HepG2 (cell line): ENCODE measurements around the gene TMEM174. TPM values are rescaled to one million over a fixed set of nuclear protein-coding genes. Genes with fewer than 3 reads are reported as not detected.

ENCODE experiments used
- ATAC-seq: fragments of 200-7000 bp; cut with Tn5 transposase; 3 replicates; pipeline ENCODE4 v1.9.1; 2020; ENCODE audit warnings: mild to moderate bottlenecking, moderate library complexity
- BruUV-seq: library from RNA; stranded (reverse); fragments of 400-500 nt; replicated peaks from 2 replicates; lab custom pipeline; 2021; lab: Mats Ljungman, UMichigan
- CTCF ChIA-PET: fragments of 300-600 bp; formaldehyde crosslinking; extraction: SDS; loops from one replicate; lab custom pipeline; 2021; ENCODE audit warnings: low total read pairs, inconsistent platforms, low intra/inter-chr PET ratio; lab: Yijun Ruan, JAX
- POLR2A ChIA-PET: fragments of 350-600 bp; sonication (Branson Sonifier 250); formaldehyde crosslinking; loops from one replicate; lab custom pipeline; 2020; ENCODE audit warnings: antibody characterized with exemption, inconsistent platforms; lab: Yijun Ruan, JAX
- DNase-seq: peaks from one replicate; pipeline ENCODE4 v3.0.0-alpha.2; 2015; ENCODE audit warnings: low spot score
- FAIRE-seq: peaks from 3 replicates; lab custom pipeline; 2011; peaks lifted over from hg19 to GRCh38; lab: Jason Lieb, UNC
- H2AFZ ChIP-seq: one replicate; pipeline ENCODE4 v1.6.1; 2011; ENCODE audit warnings: low read length, inconsistent platforms
- H3K27ac ChIP-seq: fragments of 300-600 bp; 3 replicates; pipeline ENCODE4 v1.8.0; 2011; ENCODE audit warnings: mixed run types, mild to moderate bottlenecking, mixed read lengths, low read length, inconsistent platforms; ENCODE audit not compliant: insufficient read depth; ENCODE audit errors: extremely low read length
- H3K27me3 ChIP-seq, 2 experiments: fragments of 200-600 bp in 1 of 2; 2 replicates in 1 of 2; 3 replicates in 1 of 2; pipeline versions ENCODE4 v1.6.0 to v1.8.0; 2011; ENCODE audit warnings: low read length in 2 of 2, mild to moderate bottlenecking in 2 of 2, moderate library complexity in 2 of 2, inconsistent platforms in 1 of 2; ENCODE audit not compliant: insufficient read depth in 2 of 2, control insufficient read depth in 1 of 2
- H3K36me3 ChIP-seq, 2 experiments: fragments of 200-600 bp in 1 of 2; replicated peaks in 1 of 2; 2 replicates in 1 of 2; 3 replicates in 1 of 2; pipeline versions ENCODE4 v1.5.1 to v1.8.0; 2011; ENCODE audit warnings: low read length in 2 of 2, inconsistent platforms in 1 of 2; ENCODE audit not compliant: insufficient read depth in 2 of 2, control insufficient read depth in 1 of 2
- H3K4me1 ChIP-seq: 2 replicates; pipeline ENCODE4 v1.5.1; 2012; ENCODE audit warnings: low read length, inconsistent platforms; ENCODE audit not compliant: insufficient read depth
- H3K4me2 ChIP-seq: 2 replicates; pipeline ENCODE4 v1.6.0; 2011; ENCODE audit warnings: low read depth, low read length, inconsistent platforms
- H3K4me3 ChIP-seq, 3 experiments: fragments of 200-600 bp in 1 of 3; sonication (generic), shearing (Covaris generic) in 1 of 3; replicated peaks in 1 of 3; 2 replicates each; pipeline ENCODE4 v1.5.1; 2011 to 2016; ENCODE audit warnings: low read length in 3 of 3, inconsistent platforms in 2 of 3, low read depth in 2 of 3, mild to moderate bottlenecking in 2 of 3, control low read depth in 1 of 3, mixed read lengths in 1 of 3; ENCODE audit not compliant: insufficient read depth in 1 of 3
- H3K79me2 ChIP-seq: one replicate; pipeline ENCODE4 v1.6.1; 2011; ENCODE audit warnings: low read length, inconsistent platforms; ENCODE audit not compliant: insufficient read depth
- H3K9ac ChIP-seq: 2 replicates; pipeline ENCODE4 v1.6.0; 2011; ENCODE audit warnings: mild to moderate bottlenecking, low read depth, low read length, inconsistent platforms; ENCODE audit not compliant: insufficient read depth
- H3K9me3 ChIP-seq: 2 replicates; pipeline ENCODE4 v1.5.1; 2012; ENCODE audit warnings: mild to moderate bottlenecking, low read length
- H4K20me1 ChIP-seq: 2 replicates; pipeline ENCODE4 v1.6.0; 2011; ENCODE audit warnings: inconsistent platforms, mild to moderate bottlenecking, low read length, moderate library complexity; ENCODE audit not compliant: insufficient read depth
- AFF4 ChIP-seq: sonication (generic); formaldehyde crosslinking; IDR thresholded peaks from 2 replicates; pipeline ENCODE4 v1.4.0; 2020; ENCODE audit warnings: missing genetic modification reagents
- DMAP1 ChIP-seq: IDR thresholded peaks from 2 replicates; pipeline ENCODE4 v1.6.1; 2016
- EHMT2 ChIP-seq: fragments of 200-600 bp; sonication (generic); IDR thresholded peaks from 2 replicates; pipeline ENCODE4 v1.7.0; 2017; ENCODE audit warnings: antibody characterized with exemption, low read depth, low read length, borderline replicate concordance
- ETS1 ChIP-seq: sonication (generic); formaldehyde crosslinking; IDR thresholded peaks from 2 replicates; pipeline ENCODE4 v1.4.0; 2020; ENCODE audit warnings: missing genetic modification reagents
- GLMP ChIP-seq: sonication (generic); formaldehyde crosslinking; IDR thresholded peaks from 2 replicates; pipeline ENCODE4 v1.9.0; 2021; ENCODE audit warnings: missing genetic modification reagents, mild to moderate bottlenecking, borderline replicate concordance
- KAT8 ChIP-seq: IDR thresholded peaks from 2 replicates; pipeline ENCODE4 v1.6.1; 2016; ENCODE audit warnings: missing genetic modification reagents, missing compliant biosample characterization
- KDM5A ChIP-seq: fragments of 200-600 bp; sonication (generic); IDR thresholded peaks from 2 replicates; pipeline ENCODE4 v1.7.0; 2018; ENCODE audit warnings: antibody characterized with exemption, mild to moderate bottlenecking, low read length, borderline replicate concordance
- MAFK ChIP-seq, 2 experiments: IDR thresholded peaks in 1 of 2; conservative IDR thresholded peaks in 1 of 2; 2 replicates each; pipeline ENCODE4 v1.6.1; 2011; ENCODE audit warnings: improper control_type of control experiment in 2 of 2, low read length in 2 of 2
- NBN ChIP-seq: fragments of 450-650 bp; conservative IDR thresholded peaks from 2 replicates; pipeline ENCODE4 v1.6.1; 2017
- PHB2 ChIP-seq: fragments of 450-650 bp; IDR thresholded peaks from 2 replicates; pipeline ENCODE4 v1.6.1; 2018; ENCODE audit not compliant: partially characterized antibody
- RFXAP ChIP-seq: sonication (generic); formaldehyde crosslinking; IDR thresholded peaks from 2 replicates; pipeline ENCODE4 v1.4.0; 2020; ENCODE audit warnings: missing genetic modification reagents, borderline replicate concordance
- RNF2 ChIP-seq: fragments of 450-650 bp; conservative IDR thresholded peaks from 2 replicates; pipeline ENCODE4 v1.6.1; 2016; ENCODE audit warnings: low read depth
- TCF7 ChIP-seq: sonication (generic); IDR thresholded peaks from 2 replicates; pipeline ENCODE4 v1.6.1; 2016; ENCODE audit warnings: antibody characterized with exemption, low read depth
- ZNF18 ChIP-seq: sonication (generic); formaldehyde crosslinking; IDR thresholded peaks from 2 replicates; pipeline ENCODE4 v1.8.0; 2022; ENCODE audit warnings: mild to moderate bottlenecking, missing genetic modification reagents; ENCODE audit not compliant: insufficient replicate concordance
- ZNF382 ChIP-seq: sonication (generic); formaldehyde crosslinking; IDR thresholded peaks from 2 replicates; pipeline ENCODE4 v1.5.0; 2020; ENCODE audit warnings: missing genetic modification reagents, mild to moderate bottlenecking, borderline replicate concordance
- ZNF570 ChIP-seq: sonication (generic); formaldehyde crosslinking; IDR thresholded peaks from 2 replicates; pipeline ENCODE4 v1.4.0; 2020; ENCODE audit warnings: mild to moderate bottlenecking, missing genetic modification reagents, borderline replicate concordance
- ZNF660 ChIP-seq: sonication (generic); formaldehyde crosslinking; IDR thresholded peaks from 2 replicates; pipeline ENCODE4 v1.5.1; 2020; ENCODE audit warnings: mild to moderate bottlenecking, low read depth, missing genetic modification reagents, borderline replicate concordance
- ZNF746 ChIP-seq: sonication (generic); formaldehyde crosslinking; IDR thresholded peaks from 2 replicates; pipeline ENCODE4 v1.8.0; 2022; ENCODE audit warnings: mild to moderate bottlenecking, missing genetic modification reagents
- WGBS: methylation state at CpG from one replicate; pipeline ENCODE4 v1.1.6; 2017; ENCODE audit warnings: low lambda C conversion rate; 5-methylcytosine and 5-hydroxymethylcytosine counted together
- in situ Hi-C: cut with HindIII; loops from 2 replicates; pipeline ENCODE4 v1.10.0; 2017; ENCODE audit warnings: low pct_unique_long_range_greater_than_20kb; ENCODE audit not compliant: extremely low pct_ligation_motif_present
- intact Hi-C: fragments of 100-400 bp; cut with micrococcal nuclease; formaldehyde crosslinking; loops from one replicate; pipeline ENCODE4 v1.10.0; 2022; ENCODE audit not compliant: unreplicated experiment
- polyA plus RNA-seq, 8 experiments: library from polyadenylated mRNA; depleted of rRNA in 3 of 8; stranded (reverse) in 7 of 8; unstranded in 1 of 8; fragments of >200 nt; fragmentation: Illumina TruSeq in 4 of 8; extraction: Trizol in 4 of 8; gene quantifications; 2 replicates each; pipeline versions ENCODE4 v1.2.1 to v1.2.3, GENCODE V29; 2011 to 2016; ENCODE audit warnings: low read depth in 4 of 8, missing spikeins in 1 of 8, mixed read lengths in 1 of 8; ENCODE audit not compliant: insufficient read depth in 1 of 8
- total RNA-seq, 5 experiments: library from RNA; depleted of rRNA; stranded (reverse); fragments of >200 nt; fragmentation: Illumina TruSeq; extraction: Trizol; gene quantifications; 2 replicates each; pipeline ENCODE4 v1.2.3, GENCODE V29; 2016; ENCODE audit warnings: low read depth in 1 of 5

TMEM174 gene
- total and polyA plus RNA-seq, 2 of the 13 experiments (the other 11 are each of a cell fraction or from before 2014, with no cell fraction given), result not detected

- no peak for TF ChIP-seq ZNF18 (CRISPR knock-in tag)
- no peak for TF ChIP-seq RNF2
- TF ChIP-seq ETS1 (CRISPR knock-in tag), result no peak
Measured at GRCh38 chr5:73125289-73125688, 47.7 kb upstream of the TMEM174 start (continued).

GRCh38 chr5:73126381-73126780 is 46.6 kb upstream of the TMEM174 start:
- H3K27me3 ChIP-seq, result peaks cover 6 to 59% of the 10 kb centered on the region in 2 experiments
- no peak for FAIRE-seq
- in situ Hi-C loops (no loop called here), intact Hi-C loops (no loop called here)
- H3K9me3 ChIP-seq, result no peaks in the 10 kb centered on the region
- TF ChIP-seq TCF7 (no peak), KDM5A (no peak), ZNF570 (no peak), DMAP1 (CRISPR knock-in tag) (no peak), NBN (no peak), ZNF746 (CRISPR knock-in tag) (no peak), ZNF660 (CRISPR knock-in tag) (no peak), AFF4 (no peak), KAT8 (CRISPR knock-in tag) (no peak), RFXAP (no peak), EHMT2 (no peak), GLMP (CRISPR knock-in tag) (no peak), ZNF382 (CRISPR knock-in tag) (no peak), MAFK (conservative IDR thresholded peaks at IDR 0.05 in 1 of 2, IDR thresholded peaks at IDR 0.05 in 1 of 2; ENCODE audit: low read length in 2 of 2) (no peak), PHB2 (no peak)
- no peak for DNase-seq
- ATAC-seq, result no peak
- no peaks in the 10 kb centered on the region for H4K20me1 ChIP-seq
- no peak overlapping the region for H3K9ac ChIP-seq
- ChIA-PET CTCF (no interaction called here), POLR2A (no interaction called here)
- no TSS peak for BruUV-seq
- 11% methylated on average over 3 of the region's 4 CpGs for WGBS
- no peak overlapping the region for H3K4me2 ChIP-seq
- no peaks in the 10 kb centered on the region for H3K36me3 ChIP-seq
- no peaks in the 10 kb centered on the region for H3K4me1 ChIP-seq
- H3K4me3 ChIP-seq, result no peak overlapping the region
- no peak overlapping the region for H2AFZ ChIP-seq
- no peak overlapping the region for H3K27ac ChIP-seq
- no peaks in the 10 kb centered on the region for H3K79me2 ChIP-seq
